ENCODE results near the gene RNF20.

RNF20 gene

GRCh38 chr9:101533334-101534204 is at the start of gene RNF20:
RNF20 (plus strand) TSS chr9:101533853; CDS start chr9:101535424, 1,571 bp downstream.
- H3K9ac ChIP-seq (ENCODE audit: low read depth, low read length, poor library complexity, severe bottlenecking): peak within 1 kb of the TSS; percentile 78

DNA sequence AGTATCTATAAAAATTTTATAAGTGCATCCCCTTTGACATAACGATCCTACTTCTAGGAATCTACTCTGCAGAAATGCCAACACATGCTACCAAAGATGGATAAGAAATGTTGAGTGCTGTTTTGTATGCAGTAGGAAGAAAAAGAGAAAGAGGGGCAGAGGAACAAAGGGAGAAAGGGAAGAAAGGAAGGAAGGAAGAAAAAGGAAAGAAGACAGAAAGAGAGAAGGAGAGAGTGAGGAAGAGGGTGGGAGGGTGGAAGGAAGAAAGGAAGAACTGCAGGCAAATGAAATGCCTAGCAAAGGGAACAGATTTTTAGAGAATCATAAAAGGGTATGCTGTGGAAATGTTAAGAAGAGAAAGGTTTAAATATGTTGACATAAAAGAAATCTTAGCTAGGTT is 49.6 kb upstream of the RNF20 start:
- no peak overlapping the region for H3K9ac ChIP-seq (ENCODE audit: low read depth, low read length, poor library complexity, severe bottlenecking)
- TF ChIP-seq EZH2phosphoT487 (IDR thresholded peaks at IDR 0.05; ENCODE audit: borderline replicate concordance) (no peak), CTCF (conservative IDR thresholded peaks at IDR 0.05; ENCODE audit: low read length) (no peak)
- no peak overlapping the region for H3K4me2 ChIP-seq (ENCODE audit: low read depth, low read length, poor library complexity, severe bottlenecking)
- H2AFZ ChIP-seq (ENCODE audit: low read length): no peak overlapping the region
- H3K27me3 ChIP-seq (ENCODE audit: insufficient read depth, low read length, poor library complexity, severe bottlenecking): no peaks in the 10 kb centered on the region
- no peaks in the 10 kb centered on the region for H3K79me2 ChIP-seq (ENCODE audit: insufficient read depth, low read length)
- no peak overlapping the region for H3K4me3 ChIP-seq (ENCODE audit: low read length, poor library complexity, severe bottlenecking)
- no peaks in the 10 kb centered on the region for H3K9me3 ChIP-seq (ENCODE audit: insufficient read depth, low read depth, low read length)
- no peaks in the 10 kb centered on the region for H3K9me2 ChIP-seq (replicated peaks; ENCODE audit: low read depth, low read length)
- no peaks in the 10 kb centered on the region for H3K4me1 ChIP-seq (ENCODE audit: insufficient read depth, low read length, poor library complexity, severe bottlenecking)
- H3K36me3 ChIP-seq (ENCODE audit: insufficient read depth, low read length): no peaks in the 10 kb centered on the region
- H3F3A ChIP-seq (ENCODE audit: low read depth): no peaks in the 10 kb centered on the region
- H4K20me1 ChIP-seq (ENCODE audit: insufficient read depth, low read length, poor library complexity, severe bottlenecking): no peaks in the 10 kb centered on the region

More at GRCh38 chr9:101533334-101534204, at the start of gene RNF20:
- no peaks in the 10 kb centered on the region for H3F3A ChIP-seq (ENCODE audit: low read depth)
- H3K36me3 ChIP-seq (ENCODE audit: insufficient read depth, low read length): no peaks in the 10 kb centered on the region
- TF ChIP-seq EZH2phosphoT487 (IDR thresholded peaks at IDR 0.05; ENCODE audit: borderline replicate concordance) (no peak), CTCF (conservative IDR thresholded peaks at IDR 0.05; ENCODE audit: low read length) (no peak)
- peaks cover 31% of the 10 kb centered on the region for H3K79me2 ChIP-seq (ENCODE audit: insufficient read depth, low read length)
- H3K4me1 ChIP-seq (ENCODE audit: insufficient read depth, low read length, poor library complexity, severe bottlenecking): peaks cover 18% of the 10 kb centered on the region
- peaks cover 25% of the 10 kb centered on the region for H4K20me1 ChIP-seq (ENCODE audit: insufficient read depth, low read length, poor library complexity, severe bottlenecking)
- H2AFZ ChIP-seq (ENCODE audit: low read length): peak within 1 kb of the TSS; percentile 99
- H3K27me3 ChIP-seq (ENCODE audit: insufficient read depth, low read length, poor library complexity, severe bottlenecking): no peaks in the 10 kb centered on the region
- H3K4me3 ChIP-seq (ENCODE audit: low read length, poor library complexity, severe bottlenecking): peak within 1 kb of the TSS; percentile 89
- no peaks in the 10 kb centered on the region for H3K9me3 ChIP-seq (ENCODE audit: insufficient read depth, low read depth, low read length)
- no peaks in the 10 kb centered on the region for H3K9me2 ChIP-seq (replicated peaks; ENCODE audit: low read depth, low read length)
- H3K4me2 ChIP-seq (ENCODE audit: low read depth, low read length, poor library complexity, severe bottlenecking): peak within 1 kb of the TSS; percentile 72

DNA sequence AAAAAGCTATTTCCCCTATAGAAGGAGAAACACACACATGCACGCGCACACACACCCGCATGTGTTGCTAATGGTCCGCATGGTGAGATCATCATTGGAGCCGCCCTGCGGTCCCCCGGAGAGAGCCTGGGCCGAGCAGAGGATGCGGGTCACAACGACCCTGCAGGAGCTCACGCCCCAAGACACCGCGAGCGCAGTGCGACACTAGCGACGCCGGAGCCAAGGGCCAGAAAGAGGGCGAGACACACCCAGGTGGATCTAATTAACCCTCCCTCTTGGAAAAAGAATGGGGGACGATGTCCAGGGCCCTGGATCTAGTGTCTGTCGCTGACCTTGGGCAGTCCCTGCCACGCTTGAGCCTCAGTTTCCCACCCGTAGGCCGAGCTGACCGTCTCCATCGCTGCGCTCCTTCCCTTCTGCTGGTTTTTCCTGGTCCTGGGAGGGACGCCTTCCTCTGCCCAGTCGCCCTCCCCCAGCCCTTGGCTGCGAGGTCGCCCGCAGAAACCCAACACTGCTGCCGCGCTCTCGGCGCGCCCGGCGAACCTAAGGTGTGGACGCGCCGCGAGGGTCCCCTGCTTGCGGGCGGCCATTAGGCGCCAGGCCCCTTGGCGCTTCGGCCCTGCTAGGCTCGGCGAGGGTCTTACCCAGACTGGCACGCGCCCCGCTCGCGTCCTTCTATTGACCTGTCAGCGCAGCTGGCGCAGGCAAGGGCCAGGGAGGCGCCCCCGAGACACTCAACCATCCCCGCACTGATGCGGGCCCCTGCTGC is 47.5 kb upstream of the RNF20 start:
- Histone ChIP-seq H3K27me3 (ENCODE audit: insufficient read depth, low read length, poor library complexity, severe bottlenecking) (no peaks in the 10 kb centered on the region), H3K36me3 (ENCODE audit: insufficient read depth, low read length) (no peaks in the 10 kb centered on the region), H3K4me2 (ENCODE audit: low read depth, low read length, poor library complexity, severe bottlenecking) (no peak overlapping the region), H3K4me1 (ENCODE audit: insufficient read depth, low read length, poor library complexity, severe bottlenecking) (no peaks in the 10 kb centered on the region), H3K9ac (ENCODE audit: low read depth, low read length, poor library complexity, severe bottlenecking) (no peak overlapping the region), H3K9me3 (ENCODE audit: insufficient read depth, low read depth, low read length) (no peaks in the 10 kb centered on the region), H3K79me2 (ENCODE audit: insufficient read depth, low read length) (no peaks in the 10 kb centered on the region), H3F3A (ENCODE audit: low read depth) (no peaks in the 10 kb centered on the region), H2AFZ (ENCODE audit: low read length) (no peak overlapping the region), H4K20me1 (ENCODE audit: insufficient read depth, low read length, poor library complexity, severe bottlenecking) (no peaks in the 10 kb centered on the region), H3K4me3 (ENCODE audit: low read length, poor library complexity, severe bottlenecking) (no peak overlapping the region), H3K9me2 (replicated peaks; ENCODE audit: low read depth, low read length) (no peaks in the 10 kb centered on the region)
- TF ChIP-seq EZH2phosphoT487 (IDR thresholded peaks at IDR 0.05; ENCODE audit: borderline replicate concordance): no peak
- TF ChIP-seq CTCF (conservative IDR thresholded peaks at IDR 0.05; ENCODE audit: low read length): no peak
